WERI-Rb-1 (cell line): ENCODE results near the gene NUP107.
A peak's percentile ranks its signal among the peaks of the same experiment; 100 is the strongest.

ENCODE experiments used
- DNase-seq: peaks from one replicate; pipeline ENCODE4 v3.0.0-alpha.2; 2020
- H3K27ac ChIP-seq: fragments of 250-450 bp; sonication (Bioruptor Pico); 2 replicates; pipeline ENCODE4 v1.5.1; 2020; ENCODE audit warnings: mild to moderate bottlenecking, moderate library complexity
- H3K27me3 ChIP-seq: fragments of 250-450 bp; sonication (Bioruptor Pico); 2 replicates; pipeline ENCODE4 v1.5.1; 2021; ENCODE audit warnings: mild to moderate bottlenecking, low read depth, moderate library complexity; ENCODE audit not compliant: insufficient read depth, severe bottlenecking
- H3K36me3 ChIP-seq: fragments of 250-450 bp; sonication (Bioruptor Pico); 2 replicates; pipeline ENCODE4 v1.5.1; 2020; ENCODE audit warnings: mild to moderate bottlenecking, moderate library complexity
- H3K4me3 ChIP-seq: 2 replicates; pipeline ENCODE4 v1.5.1; 2011; ENCODE audit warnings: low read depth, mild to moderate bottlenecking, control low read depth, low read length
- H3K9me3 ChIP-seq: fragments of 250-450 bp; sonication (Bioruptor Pico); 2 replicates; pipeline ENCODE4 v1.5.1; 2021; ENCODE audit warnings: mild to moderate bottlenecking, moderate library complexity; ENCODE audit not compliant: severe bottlenecking
- TF ChIP-seq, protein P1 (sequence below): IDR thresholded peaks from 2 replicates; pipeline ENCODE4 v1.5.1; 2011; ENCODE audit warnings: low read depth, mild to moderate bottlenecking, control low read depth, inconsistent platforms, low read length

NUP107 gene

GRCh38 chr12:68768431-68768939 is 81.7 kb downstream of the NUP107 start:
- Histone ChIP-seq H3K4me3 (no peak overlapping the region), H3K36me3 (peaks cover 3% of the 10 kb centered on the region; the same call in 1 of the 2 replicates), H3K27ac (peak overlapping the region; percentile 81), H3K9me3 (no peaks in the 10 kb centered on the region), H3K27me3 (no peaks in the 10 kb centered on the region)
- DNase-seq: no peak
- TF ChIP-seq, protein P1, sequence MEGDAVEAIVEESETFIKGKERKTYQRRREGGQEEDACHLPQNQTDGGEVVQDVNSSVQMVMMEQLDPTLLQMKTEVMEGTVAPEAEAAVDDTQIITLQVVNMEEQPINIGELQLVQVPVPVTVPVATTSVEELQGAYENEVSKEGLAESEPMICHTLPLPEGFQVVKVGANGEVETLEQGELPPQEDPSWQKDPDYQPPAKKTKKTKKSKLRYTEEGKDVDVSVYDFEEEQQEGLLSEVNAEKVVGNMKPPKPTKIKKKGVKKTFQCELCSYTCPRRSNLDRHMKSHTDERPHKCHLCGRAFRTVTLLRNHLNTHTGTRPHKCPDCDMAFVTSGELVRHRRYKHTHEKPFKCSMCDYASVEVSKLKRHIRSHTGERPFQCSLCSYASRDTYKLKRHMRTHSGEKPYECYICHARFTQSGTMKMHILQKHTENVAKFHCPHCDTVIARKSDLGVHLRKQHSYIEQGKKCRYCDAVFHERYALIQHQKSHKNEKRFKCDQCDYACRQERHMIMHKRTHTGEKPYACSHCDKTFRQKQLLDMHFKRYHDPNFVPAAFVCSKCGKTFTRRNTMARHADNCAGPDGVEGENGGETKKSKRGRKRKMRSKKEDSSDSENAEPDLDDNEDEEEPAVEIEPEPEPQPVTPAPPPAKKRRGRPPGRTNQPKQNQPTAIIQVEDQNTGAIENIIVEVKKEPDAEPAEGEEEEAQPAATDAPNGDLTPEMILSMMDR: no peak

- Histone ChIP-seq H3K36me3 (no peaks in the 10 kb centered on the region), H3K9me3 (no peaks in the 10 kb centered on the region), H3K27ac (no peak overlapping the region), H3K4me3 (no peak overlapping the region), H3K27me3 (no peaks in the 10 kb centered on the region)
- no peak for DNase-seq
- TF ChIP-seq, protein P1: no peak
Measured at GRCh38 chr12:68769941-68770340, 83.2 kb downstream of the NUP107 start.

GRCh38 chr12:68771223-68771925 is 84.6 kb downstream of the NUP107 start:
- Histone ChIP-seq H3K27ac (no peak overlapping the region), H3K27me3 (no peaks in the 10 kb centered on the region), H3K4me3 (no peak overlapping the region), H3K36me3 (no peaks in the 10 kb centered on the region), H3K9me3 (no peaks in the 10 kb centered on the region)
- TF ChIP-seq, protein P1: no peak
- DNase-seq: no peak

DNA sequence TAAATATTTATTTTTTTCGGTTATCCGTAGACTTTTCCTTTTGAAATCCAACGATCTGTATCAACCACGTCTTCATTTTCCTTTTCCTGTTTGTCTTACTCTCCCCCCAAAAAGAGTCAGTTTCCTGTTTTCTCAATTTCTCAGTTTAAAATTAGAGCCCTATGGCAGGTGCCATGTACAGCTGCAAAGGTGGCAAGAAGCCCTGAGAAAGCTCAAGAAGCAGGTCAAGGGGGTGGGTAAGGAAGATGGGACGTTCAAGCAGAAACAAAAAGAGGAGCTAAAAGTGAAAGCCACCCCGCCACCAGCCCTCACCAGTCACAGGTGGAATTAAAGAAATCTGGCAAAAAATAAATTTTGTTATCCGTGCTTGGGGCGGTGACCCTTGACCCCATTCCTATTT is 85.9 kb downstream of the NUP107 start:
- Histone ChIP-seq H3K4me3 (no peak overlapping the region), H3K27me3 (no peaks in the 10 kb centered on the region), H3K36me3 (no peaks in the 10 kb centered on the region), H3K27ac (no peak overlapping the region), H3K9me3 (no peaks in the 10 kb centered on the region)
- TF ChIP-seq, protein P1: no peak
- DNase-seq: no peak

DNA sequence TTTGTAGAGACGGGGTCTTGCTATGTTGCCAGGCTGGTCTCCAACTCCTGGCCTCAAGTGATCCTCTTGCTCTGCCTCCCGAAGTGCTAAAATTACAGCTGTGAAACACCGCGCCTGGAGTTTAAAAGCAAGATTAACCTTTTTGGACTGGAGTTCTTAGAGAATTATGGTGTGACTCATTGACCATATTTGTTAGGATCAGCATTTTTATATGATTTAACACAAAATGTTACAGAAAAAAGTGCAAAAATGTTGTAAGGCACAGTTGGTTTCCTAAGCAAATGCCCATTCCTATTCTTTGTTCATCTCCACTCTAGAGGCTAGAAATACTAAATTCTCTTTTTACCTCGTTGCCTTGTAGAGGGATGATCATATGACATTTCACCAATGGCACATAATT is 86.8 kb downstream of the NUP107 start:
- no peaks in the 10 kb centered on the region for H3K36me3 ChIP-seq
- TF ChIP-seq, protein P1: no peak
- no peaks in the 10 kb centered on the region for H3K27me3 ChIP-seq
- DNase-seq: no peak
- no peak overlapping the region for H3K27ac ChIP-seq
- H3K4me3 ChIP-seq: no peak overlapping the region
- H3K9me3 ChIP-seq: no peaks in the 10 kb centered on the region
